Osteoblast (primary cell): ENCODE measurements around the gene PAFAH2. TPM values are rescaled to one million over a fixed set of nuclear protein-coding genes. Genes with fewer than 3 reads are reported as not detected.

ENCODE experiments used
- DNase-seq: peaks from one replicate; pipeline ENCODE4 v3.0.0; 2011; ENCODE audit warnings: low spot score, mixed read lengths; ENCODE audit not compliant: insufficient read length; ENCODE audit errors: missing footprints
- H2AFZ ChIP-seq: 2 replicates; pipeline ENCODE4 v1.6.0; 2011; ENCODE audit warnings: mild to moderate bottlenecking, low read length
- H3K27ac ChIP-seq: 2 replicates; pipeline ENCODE4 v1.5.1; 2011; ENCODE audit warnings: mild to moderate bottlenecking, low read depth, low read length, moderate library complexity
- H3K27me3 ChIP-seq: 2 replicates; pipeline ENCODE4 v1.6.0; 2012; ENCODE audit warnings: mild to moderate bottlenecking, control low read depth, inconsistent platforms, low read length, moderate library complexity; ENCODE audit not compliant: insufficient read depth
- H3K36me3 ChIP-seq: 2 replicates; pipeline ENCODE4 v1.5.1; 2011; ENCODE audit warnings: mild to moderate bottlenecking, low read length, control low read depth, moderate library complexity; ENCODE audit not compliant: insufficient read depth
- H3K4me1 ChIP-seq: 2 replicates; pipeline ENCODE4 v1.5.1; 2011; ENCODE audit warnings: mild to moderate bottlenecking, low read length, control low read depth, moderate library complexity; ENCODE audit not compliant: insufficient read depth
- H3K4me2 ChIP-seq: 2 replicates; pipeline ENCODE4 v1.6.0; 2011; ENCODE audit warnings: mild to moderate bottlenecking, low read length; ENCODE audit not compliant: insufficient read depth
- H3K4me3 ChIP-seq: fragments of 200-600 bp; sonication (generic); 3 replicates; pipeline ENCODE4 v1.5.1; 2012; ENCODE audit warnings: mild to moderate bottlenecking, low read length, inconsistent platforms; ENCODE audit not compliant: insufficient read depth
- H3K79me2 ChIP-seq: 2 replicates; pipeline ENCODE4 v1.6.0; 2012; ENCODE audit warnings: mild to moderate bottlenecking, low read length, control low read depth, inconsistent platforms; ENCODE audit not compliant: insufficient read depth
- H3K9me3 ChIP-seq: 2 replicates; pipeline ENCODE4 v1.5.1; 2011; ENCODE audit warnings: low read depth, low read length, control low read depth
- H4K20me1 ChIP-seq: 2 replicates; pipeline ENCODE4 v1.6.0; 2012; ENCODE audit warnings: mild to moderate bottlenecking, low read length, control low read depth; ENCODE audit not compliant: insufficient read depth
- total RNA-seq: library from RNA; depleted of rRNA; stranded (reverse); fragments of >200 nt; gene quantifications from 2 replicates; pipeline ENCODE4 v1.2.3, GENCODE V29; 2012
- TF ChIP-seq, protein P1 (sequence below): IDR thresholded peaks from 2 replicates; pipeline ENCODE4 v1.5.1; 2011; ENCODE audit warnings: mild to moderate bottlenecking, low read depth, low read length, moderate library complexity; ENCODE audit errors: extremely low read depth

Gene PAFAH2
- total RNA-seq, 1 donor = 6.9 TPM

- H3K79me2 ChIP-seq = peaks cover 17% of the 10 kb centered on the region
- H3K4me2 ChIP-seq = peak overlapping the region; percentile 80
- H3K4me1 ChIP-seq = peaks cover 78% of the 10 kb centered on the region
- no peaks in the 10 kb centered on the region for H3K9me3 ChIP-seq
- peak overlapping the region; percentile 82 for H3K27ac ChIP-seq
- H2AFZ ChIP-seq = peak overlapping the region; percentile 56
- DNase-seq = peak; percentile 86
- TF ChIP-seq, protein P1, sequence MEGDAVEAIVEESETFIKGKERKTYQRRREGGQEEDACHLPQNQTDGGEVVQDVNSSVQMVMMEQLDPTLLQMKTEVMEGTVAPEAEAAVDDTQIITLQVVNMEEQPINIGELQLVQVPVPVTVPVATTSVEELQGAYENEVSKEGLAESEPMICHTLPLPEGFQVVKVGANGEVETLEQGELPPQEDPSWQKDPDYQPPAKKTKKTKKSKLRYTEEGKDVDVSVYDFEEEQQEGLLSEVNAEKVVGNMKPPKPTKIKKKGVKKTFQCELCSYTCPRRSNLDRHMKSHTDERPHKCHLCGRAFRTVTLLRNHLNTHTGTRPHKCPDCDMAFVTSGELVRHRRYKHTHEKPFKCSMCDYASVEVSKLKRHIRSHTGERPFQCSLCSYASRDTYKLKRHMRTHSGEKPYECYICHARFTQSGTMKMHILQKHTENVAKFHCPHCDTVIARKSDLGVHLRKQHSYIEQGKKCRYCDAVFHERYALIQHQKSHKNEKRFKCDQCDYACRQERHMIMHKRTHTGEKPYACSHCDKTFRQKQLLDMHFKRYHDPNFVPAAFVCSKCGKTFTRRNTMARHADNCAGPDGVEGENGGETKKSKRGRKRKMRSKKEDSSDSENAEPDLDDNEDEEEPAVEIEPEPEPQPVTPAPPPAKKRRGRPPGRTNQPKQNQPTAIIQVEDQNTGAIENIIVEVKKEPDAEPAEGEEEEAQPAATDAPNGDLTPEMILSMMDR = no peak
- peak overlapping the region; percentile 69 for H3K4me3 ChIP-seq
- H3K36me3 ChIP-seq = no peaks in the 10 kb centered on the region
- no peaks in the 10 kb centered on the region for H3K27me3 ChIP-seq
- H4K20me1 ChIP-seq = no peaks in the 10 kb centered on the region
These were observed 23.2 kb upstream of the PAFAH2 start for GRCh38 chr1:26020941-26021646.

- Histone ChIP-seq H3K4me1 (peaks cover 82% of the 10 kb centered on the region), H3K27ac (peak overlapping the region; percentile 82), H3K4me3 (peak overlapping the region; percentile 69), H3K79me2 (peaks cover 17% of the 10 kb centered on the region), H3K4me2 (peak overlapping the region; percentile 80), H2AFZ (peak overlapping the region; percentile 56), H3K27me3 (no peaks in the 10 kb centered on the region), H3K9me3 (no peaks in the 10 kb centered on the region), H4K20me1 (no peaks in the 10 kb centered on the region), H3K36me3 (no peaks in the 10 kb centered on the region)
- TF ChIP-seq, protein P1 = no peak
- DNase-seq = peak; percentile 93
These were observed 22.5 kb upstream of the PAFAH2 start for GRCh38 chr1:26020330-26020768.

GRCh38 chr1:26019641-26020315 lies 21.9 kb upstream of the PAFAH2 start:
- peak overlapping the region; percentile 69 for H3K4me3 ChIP-seq
- peak overlapping the region; percentile 82 for H3K27ac ChIP-seq
- H3K27me3 ChIP-seq = no peaks in the 10 kb centered on the region
- H3K4me1 ChIP-seq = peaks cover 86% of the 10 kb centered on the region
- H3K79me2 ChIP-seq = peaks cover 17% of the 10 kb centered on the region
- H3K36me3 ChIP-seq = no peaks in the 10 kb centered on the region
- peak overlapping the region; percentile 23 for H2AFZ ChIP-seq
- TF ChIP-seq, protein P1 = no peak
- H4K20me1 ChIP-seq = no peaks in the 10 kb centered on the region
- H3K9me3 ChIP-seq = no peaks in the 10 kb centered on the region
- H3K4me2 ChIP-seq = peak overlapping the region; percentile 80
- DNase-seq = peak; percentile 89

- Histone ChIP-seq H3K9me3 (no peaks in the 10 kb centered on the region), H3K36me3 (no peaks in the 10 kb centered on the region), H3K79me2 (peaks cover 6% of the 10 kb centered on the region), H4K20me1 (no peaks in the 10 kb centered on the region), H2AFZ (peak overlapping the region; percentile 33), H3K4me3 (no peak overlapping the region), H3K27me3 (no peaks in the 10 kb centered on the region), H3K4me2 (no peak overlapping the region), H3K27ac (peak overlapping the region; percentile 70), H3K4me1 (peaks cover 71% of the 10 kb centered on the region)
- peak; percentile 93 for DNase-seq
- TF ChIP-seq, protein P1 = no peak
These were observed 19.7 kb upstream of the PAFAH2 start for GRCh38 chr1:26017606-26018005.
